K562 (cell line): ENCODE results near the gene KMT5B. TPM values are rescaled to one million over a fixed set of nuclear protein-coding genes. Genes with fewer than 3 reads are reported as not detected.

Experiments
- ATAC-seq: fragments of 200-7000 bp; cut with Tn5 transposase; 3 replicates; pipeline ENCODE4 v1.9.1; 2020; ENCODE audit warnings: moderate library complexity
- BruUV-seq: library from RNA; stranded (reverse); fragments of 400-500 nt; replicated peaks from 2 replicates; lab custom pipeline; 2021; lab: Mats Ljungman, UMichigan
- CTCF ChIA-PET: fragments of 300-600 bp; formaldehyde crosslinking; extraction: SDS; loops from one replicate; lab custom pipeline; 2021; ENCODE audit warnings: low intra/inter-chr PET ratio; lab: Yijun Ruan, JAX
- POLR2A ChIA-PET: fragments of 300-600, 350-650 bp; sonication (Branson Sonifier 250); formaldehyde crosslinking; extraction: SDS; loops from one replicate; lab custom pipeline; 2021; ENCODE audit warnings: antibody characterized with exemption, inconsistent platforms; lab: Yijun Ruan, JAX
- DNase-seq, 4 experiments: peaks; one replicate each; pipeline versions ENCODE4 v3.0.0 to v3.0.0-alpha.2; 2011 to 2018; ENCODE audit warnings: low spot score in 3 of 4, mixed read lengths in 3 of 4; ENCODE audit errors: extremely low read depth in 1 of 4
- FAIRE-seq: peaks from 2 replicates; lab custom pipeline; 2011; peaks lifted over from hg19 to GRCh38; lab: Jason Lieb, UNC
- H2AFZ ChIP-seq: 2 replicates; pipeline ENCODE4 v1.6.0; 2011; ENCODE audit warnings: low read depth, low read length, control low read depth, inconsistent platforms
- H3K27ac ChIP-seq: fragments of 200-600 bp; 3 replicates; pipeline ENCODE4 v1.8.0; 2011; ENCODE audit warnings: low read depth, mild to moderate bottlenecking, control low read depth, inconsistent platforms, low read length, moderate library complexity, mixed read lengths; ENCODE audit errors: extremely low read depth
- H3K27me3 ChIP-seq, 2 experiments: fragments of 300-600 bp in 1 of 2; 2 replicates in 1 of 2; 3 replicates in 1 of 2; pipeline versions ENCODE4 v1.6.0 to v1.8.0; 2011; ENCODE audit warnings: inconsistent platforms in 2 of 2, low read length in 2 of 2, mild to moderate bottlenecking in 1 of 2, mixed read lengths in 1 of 2, moderate library complexity in 1 of 2; ENCODE audit not compliant: control insufficient read depth in 2 of 2, insufficient read depth in 2 of 2
- H3K36me3 ChIP-seq: fragments of 300-600 bp; 3 replicates; pipeline ENCODE4 v1.8.0; 2011; ENCODE audit warnings: mild to moderate bottlenecking, low read length, inconsistent platforms; ENCODE audit not compliant: control insufficient read depth, insufficient read depth
- H3K4me1 ChIP-seq, 2 experiments: fragments of 200-600 bp in 1 of 2; replicated peaks in 1 of 2; 2 replicates in 1 of 2; 3 replicates in 1 of 2; pipeline versions ENCODE4 v1.5.1 to v1.8.0; 2011; ENCODE audit warnings: inconsistent platforms in 2 of 2, low read length in 2 of 2, mild to moderate bottlenecking in 1 of 2, mixed read lengths in 1 of 2, moderate library complexity in 1 of 2; ENCODE audit not compliant: control insufficient read depth in 2 of 2, insufficient read depth in 2 of 2
- H3K4me2 ChIP-seq: 2 replicates; pipeline ENCODE4 v1.6.1; 2011; ENCODE audit warnings: low read length, control low read depth, inconsistent platforms, mixed read lengths; ENCODE audit not compliant: insufficient read depth
- H3K4me3 ChIP-seq: fragments of 200-600 bp; sonication (generic), shearing (Covaris generic); 2 replicates; pipeline ENCODE4 v1.5.1; 2016; ENCODE audit warnings: control low read depth, inconsistent platforms
- H3K79me2 ChIP-seq: fragments of 200-600 bp; 3 replicates; pipeline ENCODE4 v1.8.0; 2011; ENCODE audit warnings: low read length, inconsistent platforms; ENCODE audit not compliant: control insufficient read depth, insufficient read depth
- H3K9ac ChIP-seq, 2 experiments: 2 replicates each; pipeline versions ENCODE4 v1.6.0 to v1.6.1; 2011; ENCODE audit warnings: low read depth in 2 of 2, low read length in 2 of 2, control low read depth in 1 of 2, inconsistent platforms in 1 of 2, mild to moderate bottlenecking in 1 of 2, mixed read lengths in 1 of 2; ENCODE audit not compliant: insufficient read depth in 1 of 2
- H3K9me1 ChIP-seq: one replicate; pipeline ENCODE4 v1.6.0; 2011; ENCODE audit warnings: inconsistent platforms, mild to moderate bottlenecking, low read length, moderate library complexity; ENCODE audit not compliant: control insufficient read depth, insufficient read depth
- H3K9me3 ChIP-seq: replicated peaks from 2 replicates; pipeline ENCODE4 v1.5.1; 2011; ENCODE audit warnings: low read depth, low read length, inconsistent platforms; ENCODE audit not compliant: control insufficient read depth, insufficient read depth
- H4K20me1 ChIP-seq: replicated peaks from 2 replicates; pipeline ENCODE4 v1.6.1; 2011; ENCODE audit warnings: low read length, inconsistent platforms, mixed read lengths; ENCODE audit not compliant: control insufficient read depth, insufficient read depth
- ARID1B ChIP-seq: fragments of 450-650 bp; IDR thresholded peaks from 2 replicates; pipeline ENCODE4 v1.6.1; 2016; ENCODE audit warnings: antibody characterized with exemption, mild to moderate bottlenecking, inconsistent platforms
- CTCFL ChIP-seq: IDR thresholded peaks from 2 replicates; pipeline ENCODE4 v1.6.1; 2011; ENCODE audit warnings: borderline replicate concordance, low read depth, mild to moderate bottlenecking, moderate library complexity, low read length; ENCODE audit not compliant: insufficient read depth, poor library complexity, severe bottlenecking
- FIP1L1 ChIP-seq: fragments of 200-400 bp; formaldehyde crosslinking; IDR thresholded peaks from 2 replicates; pipeline ENCODE4 v1.6.1; 2018; ENCODE audit warnings: mild to moderate bottlenecking, low read depth, low read length; ENCODE audit not compliant: poor library complexity, severe bottlenecking
- FUS ChIP-seq: fragments of 200-400 bp; formaldehyde crosslinking; optimal IDR thresholded peaks from 2 replicates; pipeline ENCODE3; 2017; ENCODE audit warnings: low read depth, low read length
- GTF2E2 ChIP-seq: fragments of 200-800 bp; sonication (Bioruptor generic); IDR thresholded peaks from 2 replicates; pipeline ENCODE4 v1.6.1; 2016; ENCODE audit warnings: missing genetic modification characterization, missing compliant biosample characterization
- HES1 ChIP-seq: fragments of 450-650 bp; IDR thresholded peaks from 2 replicates; pipeline ENCODE4 v1.6.1; 2016; ENCODE audit warnings: low read depth, mild to moderate bottlenecking, moderate library complexity
- PKNOX1 ChIP-seq: fragments of 450-650 bp; IDR thresholded peaks from 2 replicates; pipeline ENCODE4 v1.6.1; 2016
- THRA ChIP-seq: fragments of 450-650 bp; IDR thresholded peaks from 2 replicates; pipeline ENCODE4 v1.6.1; 2017; ENCODE audit warnings: mild to moderate bottlenecking, moderate library complexity
- TSC22D4 ChIP-seq: fragments of 450-650 bp; IDR thresholded peaks from 2 replicates; pipeline ENCODE4 v1.6.1; 2016; ENCODE audit warnings: missing genetic modification characterization, missing biosample characterization, control low read depth
- U2AF1 ChIP-seq: fragments of 200-400 bp; formaldehyde crosslinking; optimal IDR thresholded peaks from 2 replicates; pipeline ENCODE3; 2017; ENCODE audit warnings: mild to moderate bottlenecking, low read depth, low read length, moderate library complexity
- ZBTB1 ChIP-seq: sonication (generic); formaldehyde crosslinking; IDR thresholded peaks from 2 replicates; pipeline ENCODE4 v1.8.1; 2023; ENCODE audit warnings: missing genetic modification reagents, low read depth, mild to moderate bottlenecking, borderline replicate concordance
- ZBTB2 ChIP-seq: fragments of 450-650 bp; IDR thresholded peaks from 2 replicates; pipeline ENCODE4 v1.6.1; 2016; ENCODE audit warnings: antibody characterized with exemption
- ZFPM2 ChIP-seq: fragments of 250-450 bp; sonication (Bioruptor Pico); IDR thresholded peaks from 2 replicates; pipeline ENCODE4 v1.5.1; 2022; ENCODE audit warnings: mild to moderate bottlenecking
- ZNF512 ChIP-seq: IDR thresholded peaks from 2 replicates; pipeline ENCODE4 v1.6.1; 2016; ENCODE audit warnings: missing genetic modification characterization, missing compliant biosample characterization
- WGBS: fragments of 100-300 bp; shearing (Covaris generic); methylation state at CpG from one replicate; pipeline ENCODE4 v1.1.6; 2016; ENCODE audit warnings: low coverage, mixed read lengths; ENCODE audit not compliant: insufficient coverage; ENCODE audit errors: missing lambda C conversion rate; 5-methylcytosine and 5-hydroxymethylcytosine counted together
- in situ Hi-C: fragments of 300-500 bp; cut with MboI; formaldehyde crosslinking; loops from 4 replicates; pipeline ENCODE4 v1.15.0; 2018; ENCODE audit warnings: inconsistent platforms, mixed read lengths
- intact Hi-C: fragments of 100-400 bp; cut with micrococcal nuclease; formaldehyde crosslinking; loops from 2 replicates; pipeline ENCODE4 v1.14.2; 2022
- polyA plus RNA-seq, 8 experiments: library from polyadenylated mRNA; depleted of rRNA in 4 of 8; stranded (reverse) in 5 of 8; unstranded in 3 of 8; fragments of >200 nt; fragmentation: Nextera tagmentation in 2 of 8; fragmentation: Illumina TruSeq in 1 of 8; extraction: Ambion mirVana in 2 of 8; extraction: Trizol in 1 of 8; gene quantifications; 2 replicates each; pipeline versions ENCODE4 v1.2.1 to v1.2.3, GENCODE V29; 2011 to 2014; ENCODE audit warnings: inconsistent platforms in 1 of 8, missing spikeins in 1 of 8
- total RNA-seq, 7 experiments: library from RNA; depleted of rRNA in 6 of 7; stranded (reverse); fragments of >200 nt in 6 of 7; fragmentation: Illumina TruSeq in 2 of 7; extraction: Trizol in 2 of 7; gene quantifications; 2 replicates each; pipeline versions ENCODE4 v1.2.1 to v1.2.3, GENCODE V29; 2011 to 2021; ENCODE audit warnings: low replicate concordance in 1 of 7

KMT5B gene
- total and polyA plus RNA-seq, 9 of the 15 experiments (the other 6 are each of a cell fraction or from before 2014, with no cell fraction given) = 7.3 to 27.3 (median 20.9) TPM

GRCh38 chr11:68160100-68160695, 52.9 kb downstream of the KMT5B start:
- TF ChIP-seq ZFPM2 (no peak), THRA (no peak), HES1 (no peak), TSC22D4 (no peak), FIP1L1 (no peak), U2AF1 (no peak), PKNOX1 (no peak), ZBTB1 (no peak), ZBTB2 (no peak), CTCFL (no peak), FUS (no peak), GTF2E2 (tag) (no peak), ZNF512 (tag) (no peak), ARID1B (no peak)
- H3K36me3 ChIP-seq = peaks cover 2% of the 10 kb centered on the region; the same call in 1 of the 3 replicates

More at GRCh38 chr11:68160100-68160695, 52.9 kb downstream of the KMT5B start:
- in situ Hi-C loops = no loop called here
- BruUV-seq = no TSS peak
- CTCF ChIA-PET = no interaction called here
- Histone ChIP-seq H3K27me3 (no peaks in the 10 kb centered on the region), H3K27ac (no peak overlapping the region), H4K20me1 (no peaks in the 10 kb centered on the region), H3K79me2 (no peaks in the 10 kb centered on the region), H3K4me2 (no peak overlapping the region), H3K4me1 (no peaks in the 10 kb centered on the region), H3K9me1 (no peaks in the 10 kb centered on the region), H3K9me3 (no peaks in the 10 kb centered on the region), H3K4me3 (no peak overlapping the region), H2AFZ (no peak overlapping the region), H3K9ac (no peak overlapping the region)
- intact Hi-C loops = no loop called here
- no peak for FAIRE-seq
- no peak for DNase-seq
- POLR2A ChIA-PET = no interaction called here
- no peak for ATAC-seq
- WGBS = 66% methylated on average over 7 of the region's 7 CpGs
